Neuron (in vitro differentiated cells): Measurements from ENCODE around the gene HSD17B8.

Experiments
- H2AFZ ChIP-seq: one replicate; pipeline ENCODE4 v1.6.1; 2013; ENCODE audit warnings: low read depth, mild to moderate bottlenecking, inconsistent platforms, low read length, moderate library complexity
- H3K27me3 ChIP-seq: one replicate; pipeline ENCODE4 v1.6.1; 2013; ENCODE audit warnings: low read length; ENCODE audit not compliant: insufficient read depth
- H3K36me3 ChIP-seq: one replicate; pipeline ENCODE4 v1.6.1; 2013; ENCODE audit warnings: low read length; ENCODE audit not compliant: insufficient read depth
- H3K4me1 ChIP-seq: one replicate; pipeline ENCODE4 v1.6.1; 2013; ENCODE audit warnings: low read length; ENCODE audit not compliant: insufficient read depth
- H3K4me3 ChIP-seq: 2 replicates; pipeline ENCODE4 v1.5.1; 2013; ENCODE audit warnings: mild to moderate bottlenecking, low read length, moderate library complexity
- H3K9me3 ChIP-seq: one replicate; pipeline ENCODE4 v1.6.1; 2013; ENCODE audit warnings: low read length

Gene HSD17B8

GRCh38 chr6:33200219-33201146 is 4.0 kb upstream of the HSD17B8 start, which contains the start of the genes RXRB and SLC39A7:
TSS of gene RXRB (minus strand) at chr6:33200665. CDS start at chr6:33200476, 189 bp downstream.
TSS of gene SLC39A7 (plus strand) at chr6:33200867. CDS start at chr6:33201246, 379 bp downstream.
- peaks cover 54% of the 10 kb centered on the region for H3K4me1 ChIP-seq
- no peaks in the 10 kb centered on the region for H3K9me3 ChIP-seq
- H3K4me3 ChIP-seq = peak within 1 kb of the TSS; percentile 88
- H2AFZ ChIP-seq = peak within 1 kb of the TSS; percentile 57
- no peaks in the 10 kb centered on the region for H3K27me3 ChIP-seq
- H3K36me3 ChIP-seq = peaks cover 42% of the 10 kb centered on the region

GRCh38 chr6:33201147-33201545 is 3.3 kb upstream of the HSD17B8 start:
- Histone ChIP-seq H3K27me3 (no peaks in the 10 kb centered on the region), H3K9me3 (no peaks in the 10 kb centered on the region), H2AFZ (no peak overlapping the region), H3K4me1 (peaks cover 61% of the 10 kb centered on the region), H3K36me3 (peaks cover 35% of the 10 kb centered on the region), H3K4me3 (peak overlapping the region; percentile 88)

DNA sequence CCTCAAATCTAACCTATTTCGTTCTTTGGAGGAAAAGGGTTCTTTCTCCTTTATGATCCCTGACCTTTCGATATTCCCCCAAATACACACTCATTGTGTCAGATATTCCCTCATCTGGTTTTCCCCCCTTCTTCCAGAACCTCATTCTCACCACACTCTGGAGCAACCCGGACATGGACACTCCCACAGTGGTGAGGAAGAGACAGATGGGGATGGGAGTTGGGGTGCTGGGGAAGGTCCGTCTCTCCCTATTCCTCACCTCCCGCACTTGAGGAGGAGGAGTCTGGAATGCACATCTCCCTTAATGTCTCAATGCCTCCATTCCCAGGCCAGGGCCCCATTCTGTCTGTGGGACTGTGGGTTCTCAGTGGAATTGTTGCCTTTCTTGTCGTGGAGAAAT is 2.5 kb upstream of the HSD17B8 start:
- H3K4me1 ChIP-seq = peaks cover 66% of the 10 kb centered on the region
- H2AFZ ChIP-seq = no peak overlapping the region
- H3K36me3 ChIP-seq = peaks cover 32% of the 10 kb centered on the region
- no peaks in the 10 kb centered on the region for H3K9me3 ChIP-seq
- peak overlapping the region; percentile 88 for H3K4me3 ChIP-seq
- no peaks in the 10 kb centered on the region for H3K27me3 ChIP-seq

GRCh38 chr6:33202799-33203198 is 1.7 kb upstream of the HSD17B8 start:
- Histone ChIP-seq H3K9me3 (no peaks in the 10 kb centered on the region), H3K4me1 (peaks cover 64% of the 10 kb centered on the region), H3K36me3 (peaks cover 27% of the 10 kb centered on the region), H3K4me3 (no peak overlapping the region), H3K27me3 (no peaks in the 10 kb centered on the region), H2AFZ (no peak overlapping the region)

GRCh38 chr6:33203443-33204164 is 851 bp upstream of the HSD17B8 start:
- no peaks in the 10 kb centered on the region for H3K9me3 ChIP-seq
- H3K4me3 ChIP-seq = peak overlapping the region; percentile 5
- H3K4me1 ChIP-seq = peaks cover 61% of the 10 kb centered on the region
- H2AFZ ChIP-seq = no peak overlapping the region
- H3K27me3 ChIP-seq = no peaks in the 10 kb centered on the region
- peaks cover 22% of the 10 kb centered on the region for H3K36me3 ChIP-seq

- Histone ChIP-seq H3K4me1 (peaks cover 62% of the 10 kb centered on the region), H3K4me3 (peak overlapping the region; percentile 5), H3K27me3 (no peaks in the 10 kb centered on the region), H2AFZ (no peak overlapping the region), H3K36me3 (peaks cover 25% of the 10 kb centered on the region), H3K9me3 (no peaks in the 10 kb centered on the region)
These were observed 365 bp upstream of the HSD17B8 start for GRCh38 chr6:33204165-33204414.

DNA sequence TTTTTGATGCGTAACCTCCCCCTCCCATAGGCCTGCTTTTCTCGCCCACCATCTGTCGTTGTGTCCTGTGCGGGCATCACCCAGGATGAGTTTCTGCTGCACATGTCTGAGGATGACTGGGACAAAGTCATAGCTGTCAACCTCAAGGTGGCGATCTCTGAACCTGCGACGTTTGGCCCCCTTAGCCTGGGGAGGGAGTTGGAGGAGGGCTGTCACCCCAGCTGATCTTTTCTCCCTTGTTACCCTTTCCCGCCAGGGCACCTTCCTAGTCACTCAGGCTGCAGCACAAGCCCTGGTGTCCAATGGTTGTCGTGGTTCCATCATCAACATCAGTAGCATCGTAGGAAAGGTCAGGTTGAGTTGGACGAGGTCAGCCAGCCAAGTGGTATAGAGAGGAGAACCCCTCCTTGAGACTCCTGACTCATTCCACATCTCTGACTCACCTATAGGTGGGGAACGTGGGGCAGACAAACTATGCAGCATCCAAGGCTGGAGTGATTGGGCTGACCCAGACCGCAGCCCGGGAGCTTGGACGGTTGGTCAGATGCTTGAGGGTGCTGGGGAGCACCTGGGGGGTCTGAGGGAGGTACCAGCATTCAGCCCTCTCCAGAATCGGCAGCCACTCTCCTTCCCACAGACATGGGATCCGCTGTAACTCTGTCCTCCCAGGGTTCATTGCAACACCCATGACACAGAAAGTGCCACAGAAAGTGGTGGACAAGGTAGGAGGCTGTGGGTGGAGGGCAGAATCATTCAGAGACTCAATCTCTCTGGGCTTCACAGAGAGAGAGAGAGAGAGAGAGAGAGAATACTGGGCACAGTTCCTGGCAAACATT is 954 bp downstream of the HSD17B8 start:
- Histone ChIP-seq H3K27me3 (no peaks in the 10 kb centered on the region), H3K9me3 (no peaks in the 10 kb centered on the region), H2AFZ (no peak overlapping the region), H3K4me1 (peaks cover 68% of the 10 kb centered on the region), H3K4me3 (peak overlapping the region; percentile 75), H3K36me3 (peaks cover 38% of the 10 kb centered on the region)

GRCh38 chr6:33206027-33206863 is 1.8 kb downstream of the HSD17B8 start:
- H3K36me3 ChIP-seq = peaks cover 46% of the 10 kb centered on the region
- no peaks in the 10 kb centered on the region for H3K9me3 ChIP-seq
- H3K27me3 ChIP-seq = no peaks in the 10 kb centered on the region
- no peak overlapping the region for H2AFZ ChIP-seq
- peak overlapping the region; percentile 89 for H3K4me3 ChIP-seq
- peaks cover 75% of the 10 kb centered on the region for H3K4me1 ChIP-seq

- Histone ChIP-seq H3K4me3 (peak overlapping the region; percentile 89), H3K27me3 (no peaks in the 10 kb centered on the region), H3K9me3 (no peaks in the 10 kb centered on the region), H3K36me3 (peaks cover 49% of the 10 kb centered on the region), H2AFZ (no peak overlapping the region), H3K4me1 (peaks cover 75% of the 10 kb centered on the region)
These were observed 2.6 kb downstream of the HSD17B8 start for GRCh38 chr6:33206864-33207551.

DNA sequence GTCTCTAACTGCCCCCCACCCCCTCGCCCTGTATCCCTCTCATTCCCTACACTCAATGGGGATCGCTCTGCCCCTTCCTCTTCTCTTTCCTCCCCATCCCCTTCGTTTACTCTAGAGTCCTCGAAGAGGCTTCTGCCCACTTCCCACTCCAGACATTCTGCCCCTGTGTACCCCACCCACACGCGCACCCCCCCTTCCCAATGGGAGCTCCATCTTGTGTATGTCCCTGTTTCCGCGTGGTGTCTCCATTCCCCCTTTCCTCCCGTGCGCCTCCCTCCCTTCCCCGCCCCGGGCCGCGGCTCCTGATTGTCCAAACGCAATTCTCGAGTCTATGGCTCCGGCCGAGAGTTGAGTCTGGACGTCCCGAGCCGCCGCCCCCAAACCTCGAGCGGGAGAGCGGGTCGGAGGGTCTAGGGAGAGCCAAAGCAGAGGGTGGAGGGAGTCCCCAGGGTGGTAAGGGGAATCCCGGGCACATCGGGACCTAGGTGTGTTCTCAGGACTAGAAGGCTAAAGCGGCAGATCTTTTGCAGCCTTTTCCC is 3.2 kb downstream of the HSD17B8 start:
- Histone ChIP-seq H3K36me3 (peaks cover 47% of the 10 kb centered on the region), H3K4me3 (peak overlapping the region; percentile 89), H3K27me3 (no peaks in the 10 kb centered on the region), H2AFZ (no peak overlapping the region), H3K9me3 (no peaks in the 10 kb centered on the region), H3K4me1 (peaks cover 75% of the 10 kb centered on the region)

GRCh38 chr6:33208091-33208967 is 3.9 kb downstream of the HSD17B8 start, which contains the start of gene RING1:
TSS of gene RING1 (plus strand) at chr6:33208500. CDS start at chr6:33208823, 323 bp downstream.
- H3K27me3 ChIP-seq = no peaks in the 10 kb centered on the region
- H3K4me3 ChIP-seq = peak within 1 kb of the TSS; percentile 89
- peaks cover 76% of the 10 kb centered on the region for H3K4me1 ChIP-seq
- H3K9me3 ChIP-seq = no peaks in the 10 kb centered on the region
- peaks cover 41% of the 10 kb centered on the region for H3K36me3 ChIP-seq
- no peak within 1 kb of the TSS for H2AFZ ChIP-seq
